ENCODE data around the gene OSER1. TPM values are rescaled to one million over a fixed set of nuclear protein-coding genes. Genes with fewer than 3 reads are reported as not detected.

The OSER1 gene
- total RNA-seq, 1 experiment from 2014 or later = 35.7 TPM

DNA sequence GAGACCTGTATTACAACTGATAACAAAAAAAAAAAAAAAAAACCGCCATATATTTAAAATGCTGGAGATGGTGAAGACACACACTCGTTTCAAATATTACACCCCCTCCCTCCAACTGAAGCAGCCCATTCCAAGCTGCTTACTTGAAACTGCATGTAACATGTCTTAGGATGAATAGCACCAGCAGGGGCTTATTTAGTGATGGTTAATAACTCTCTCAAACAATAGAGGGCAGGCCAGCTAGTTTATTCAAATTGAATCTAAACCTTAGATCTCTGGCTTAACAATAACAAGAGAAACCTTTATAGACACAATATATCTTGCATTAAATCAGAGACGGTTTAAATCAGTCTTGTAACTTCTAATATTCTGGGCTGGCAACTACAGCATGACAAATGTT, 14.3 kb downstream of the OSER1 start:
- H3K18ac ChIP-seq (ENCODE audit: insufficient read length, low read depth, low read length) = no peak overlapping the region
- no peak overlapping the region for H3K4me3 Mint-ChIP-seq
- H2BK15ac ChIP-seq (ENCODE audit: low read depth, low read length) = no peak overlapping the region
- H2BK20ac ChIP-seq (ENCODE audit: low read depth, low read length, poor library complexity, severe bottlenecking) = no peak overlapping the region
- H2BK5ac ChIP-seq (ENCODE audit: insufficient read length, low read length) = no peak overlapping the region
- H3K79me2 ChIP-seq (ENCODE audit: insufficient read depth, low read length) = no peaks in the 10 kb centered on the region
- no peak overlapping the region for H3K27ac ChIP-seq (ENCODE audit: insufficient read length, low read depth, low read length)
- H4K5ac ChIP-seq (ENCODE audit: insufficient read length, low read depth, low read length) = no peak overlapping the region
- peaks cover 5% of the 10 kb centered on the region for H3K27me3 Mint-ChIP-seq (ENCODE audit: low read depth)
- H3K27ac Mint-ChIP-seq = no peak overlapping the region
- whole genome bisulfite sequencing (ENCODE audit: extremely low coverage, insufficient read length, low lambda C conversion rate) = no CpG with 5 or more reads among the region's 3 CpGs
- no peak overlapping the region for H2BK120ac ChIP-seq (ENCODE audit: low read depth, low read length, poor library complexity, severe bottlenecking)
- H3K23ac ChIP-seq (ENCODE audit: insufficient read length, low read depth, low read length) = no peak overlapping the region
- H4K91ac ChIP-seq (ENCODE audit: insufficient read length, low read depth, low read length) = no peak overlapping the region
- H3K56ac ChIP-seq (ENCODE audit: insufficient read length, low read depth, low read length) = no peak overlapping the region
- H3K4ac ChIP-seq (ENCODE audit: low read depth, low read length) = no peak overlapping the region
- no peak overlapping the region for H2AFZ ChIP-seq (ENCODE audit: low read length)
- H4K20me1 ChIP-seq (ENCODE audit: control insufficient read depth, insufficient read depth, insufficient read length) = no peaks in the 10 kb centered on the region
- H3K36me3 Mint-ChIP-seq (ENCODE audit: insufficient read depth in 1 of 3, low read depth in 3 of 3) = peaks cover 28 to 45% (median 41%) of the 10 kb centered on the region in 3 experiments; a peak in 6 of 7 replicates
- H3K23me2 ChIP-seq (ENCODE audit: insufficient read length, low read depth, low read length, poor library complexity, severe bottlenecking) = no peaks in the 10 kb centered on the region
- H3K4me1 Mint-ChIP-seq = no peaks in the 10 kb centered on the region
- TF ChIP-seq, protein P1, sequence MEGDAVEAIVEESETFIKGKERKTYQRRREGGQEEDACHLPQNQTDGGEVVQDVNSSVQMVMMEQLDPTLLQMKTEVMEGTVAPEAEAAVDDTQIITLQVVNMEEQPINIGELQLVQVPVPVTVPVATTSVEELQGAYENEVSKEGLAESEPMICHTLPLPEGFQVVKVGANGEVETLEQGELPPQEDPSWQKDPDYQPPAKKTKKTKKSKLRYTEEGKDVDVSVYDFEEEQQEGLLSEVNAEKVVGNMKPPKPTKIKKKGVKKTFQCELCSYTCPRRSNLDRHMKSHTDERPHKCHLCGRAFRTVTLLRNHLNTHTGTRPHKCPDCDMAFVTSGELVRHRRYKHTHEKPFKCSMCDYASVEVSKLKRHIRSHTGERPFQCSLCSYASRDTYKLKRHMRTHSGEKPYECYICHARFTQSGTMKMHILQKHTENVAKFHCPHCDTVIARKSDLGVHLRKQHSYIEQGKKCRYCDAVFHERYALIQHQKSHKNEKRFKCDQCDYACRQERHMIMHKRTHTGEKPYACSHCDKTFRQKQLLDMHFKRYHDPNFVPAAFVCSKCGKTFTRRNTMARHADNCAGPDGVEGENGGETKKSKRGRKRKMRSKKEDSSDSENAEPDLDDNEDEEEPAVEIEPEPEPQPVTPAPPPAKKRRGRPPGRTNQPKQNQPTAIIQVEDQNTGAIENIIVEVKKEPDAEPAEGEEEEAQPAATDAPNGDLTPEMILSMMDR (conservative IDR thresholded peaks at IDR 0.05) = no peak
- H3K27me3 ChIP-seq (ENCODE audit: insufficient read depth, low read length) = no peaks in the 10 kb centered on the region
- no peak overlapping the region for H4K8ac ChIP-seq (replicated peaks; ENCODE audit: insufficient read length, low read depth, low read length)
- no peaks in the 10 kb centered on the region for H3K9me3 ChIP-seq (ENCODE audit: control insufficient read depth, low read depth, low read length)
- no peaks in the 10 kb centered on the region for H3K79me1 ChIP-seq (ENCODE audit: insufficient read depth, low read depth, low read length, poor library complexity, severe bottlenecking)
- H3K4me2 ChIP-seq (ENCODE audit: insufficient read depth, insufficient read length, low read length) = no peak overlapping the region
- no peak for DNase-seq
- H3K9ac ChIP-seq (ENCODE audit: extremely low read depth, insufficient read length, low read length) = no peak overlapping the region
- H3T11ph ChIP-seq (ENCODE audit: low read length) = no peak overlapping the region
- H2AK5ac ChIP-seq (ENCODE audit: insufficient read length, low read length) = no peak overlapping the region
- H3K14ac ChIP-seq (ENCODE audit: insufficient read depth, low read length) = no peak overlapping the region
- H3K9me3 Mint-ChIP-seq = no peaks in the 10 kb centered on the region
- no peak overlapping the region for H2BK12ac ChIP-seq (ENCODE audit: insufficient read length, low read depth, low read length)
- no peaks in the 10 kb centered on the region for H3K4me1 ChIP-seq (ENCODE audit: insufficient read depth, low read length)
